K562 (cell line): Measurements from ENCODE around the gene DCAF6. TPM values are rescaled to one million over a fixed set of nuclear protein-coding genes. Genes with fewer than 3 reads are reported as not detected.

Source experiments
- BACH1 ChIP-seq: fragments of 200-800 bp; sonication (Bioruptor generic); IDR thresholded peaks from 2 replicates; pipeline ENCODE4 v1.6.1; 2016; ENCODE audit warnings: missing genetic modification characterization, missing compliant biosample characterization
- C11orf30 ChIP-seq: fragments of 450-650 bp; IDR thresholded peaks from 2 replicates; pipeline ENCODE4 v1.6.1; 2016; ENCODE audit warnings: low read depth, mild to moderate bottlenecking
- CCAR2 ChIP-seq: fragments of 200-400 bp; formaldehyde crosslinking; IDR thresholded peaks from 2 replicates; pipeline ENCODE4 v1.6.1; 2017; ENCODE audit warnings: mild to moderate bottlenecking, low read depth, low read length
- DPF2 ChIP-seq: fragments of 450-650 bp; IDR thresholded peaks from 2 replicates; pipeline ENCODE4 v1.6.1; 2016
- E4F1 ChIP-seq: fragments of 250-450 bp; sonication (Bioruptor Pico); IDR thresholded peaks from 2 replicates; pipeline ENCODE4 v1.5.0; 2021; ENCODE audit warnings: mild to moderate bottlenecking, borderline replicate concordance
- EGR1 ChIP-seq: fragments of 450-650 bp; conservative IDR thresholded peaks from 2 replicates; pipeline ENCODE4 v1.6.1; 2017; ENCODE audit warnings: mild to moderate bottlenecking
- JUNB ChIP-seq: fragments of 450-650 bp; formaldehyde crosslinking; conservative IDR thresholded peaks from 2 replicates; pipeline ENCODE4 v1.4.0; 2020; ENCODE audit warnings: mild to moderate bottlenecking
- SLC30A9 ChIP-seq: fragments of 250-450 bp; sonication (Bioruptor Pico); IDR thresholded peaks from 2 replicates; pipeline ENCODE4 v1.8.0; 2022; ENCODE audit warnings: mild to moderate bottlenecking, moderate library complexity
- SOX6 ChIP-seq: fragments of 450-650 bp; IDR thresholded peaks from 2 replicates; pipeline ENCODE4 v1.6.1; 2014; ENCODE audit warnings: mild to moderate bottlenecking
- STAG1 ChIP-seq: sonication (generic); formaldehyde crosslinking; IDR thresholded peaks from 2 replicates; pipeline ENCODE4 v1.5.0; 2020; ENCODE audit warnings: missing genetic modification reagents, borderline replicate concordance
- U2AF1 ChIP-seq: fragments of 200-400 bp; formaldehyde crosslinking; optimal IDR thresholded peaks from 2 replicates; pipeline ENCODE3; 2017; ENCODE audit warnings: mild to moderate bottlenecking, low read depth, low read length, moderate library complexity
- XRCC5 ChIP-seq: fragments of 200-400 bp; formaldehyde crosslinking; IDR thresholded peaks from 2 replicates; pipeline ENCODE4 v1.6.1; 2017; ENCODE audit warnings: low read depth, mild to moderate bottlenecking, low read length
- ZBTB9 ChIP-seq: fragments of 450-650 bp; formaldehyde crosslinking; IDR thresholded peaks from 2 replicates; pipeline ENCODE4 v1.4.0; 2020; ENCODE audit warnings: mild to moderate bottlenecking, moderate library complexity
- ZC3H11A ChIP-seq: IDR thresholded peaks from 2 replicates; pipeline ENCODE4 v1.6.1; 2012; ENCODE audit warnings: low read depth, low read length, improper control_type of control experiment
- ZNF23 ChIP-seq: fragments of 250-450 bp; sonication (Bioruptor Pico); IDR thresholded peaks from 2 replicates; pipeline ENCODE4 v1.4.0; 2020; ENCODE audit warnings: mild to moderate bottlenecking
- ZNF316 ChIP-seq: fragments of 450-650 bp; IDR thresholded peaks from 2 replicates; pipeline ENCODE4 v1.6.1; 2016
- ZNF318 ChIP-seq, 2 experiments: fragments of 450-650 bp; IDR thresholded peaks; 2 replicates each; pipeline ENCODE4 v1.6.1; 2016; ENCODE audit warnings: mild to moderate bottlenecking in 2 of 2, borderline replicate concordance in 1 of 2, low read depth in 1 of 2, moderate library complexity in 1 of 2
- polyA plus RNA-seq, 8 experiments: library from polyadenylated mRNA; depleted of rRNA in 4 of 8; stranded (reverse) in 5 of 8; unstranded in 3 of 8; fragments of >200 nt; fragmentation: Nextera tagmentation in 2 of 8; fragmentation: Illumina TruSeq in 1 of 8; extraction: Ambion mirVana in 2 of 8; extraction: Trizol in 1 of 8; gene quantifications; 2 replicates each; pipeline versions ENCODE4 v1.2.1 to v1.2.3, GENCODE V29; 2011 to 2014; ENCODE audit warnings: inconsistent platforms in 1 of 8, missing spikeins in 1 of 8
- total RNA-seq, 7 experiments: library from RNA; depleted of rRNA in 6 of 7; stranded (reverse); fragments of >200 nt in 6 of 7; fragmentation: Illumina TruSeq in 2 of 7; extraction: Trizol in 2 of 7; gene quantifications; 2 replicates each; pipeline versions ENCODE4 v1.2.1 to v1.2.3, GENCODE V29; 2011 to 2021; ENCODE audit warnings: low replicate concordance in 1 of 7

Gene DCAF6
- total and polyA plus RNA-seq, 9 of the 15 experiments (the other 6 are each of a cell fraction or from before 2014, with no cell fraction given) = 19.1 to 102 (median 46.3) TPM

- no peak for TF ChIP-seq STAG1 (CRISPR knock-in tag)
- no peak for TF ChIP-seq SOX6
- TF ChIP-seq SLC30A9 (CRISPR knock-in tag) = no peak
- no peak for TF ChIP-seq EGR1
- TF ChIP-seq ZNF23 = no peak
- no peak for TF ChIP-seq ZNF318 (IDR thresholded peaks at IDR 0.05; ENCODE audit: borderline replicate concordance in 1 of 2, low read depth in 1 of 2)
- TF ChIP-seq CCAR2 = no peak
- peak; percentile 78 for TF ChIP-seq C11orf30
- no peak for TF ChIP-seq U2AF1
- TF ChIP-seq ZC3H11A = no peak
- no peak for TF ChIP-seq ZBTB9
- TF ChIP-seq JUNB = no peak
- no peak for TF ChIP-seq E4F1 (CRISPR knock-in tag)
- TF ChIP-seq ZNF316 = peak; percentile 89
- TF ChIP-seq XRCC5 = no peak
- no peak for TF ChIP-seq BACH1
- TF ChIP-seq DPF2 = no peak
- TF ChIP-seq, all 486 proteins: peak for 3
Observed at GRCh38 chr1:168057355-168057754, 120.9 kb downstream of the DCAF6 start (continued).
